Stimulated activated CD4-positive, alpha-beta T cell treated with anti-CD3 and anti-CD28 coated beads, Interleukin-1b, Interleukin-23, amount 100 ng/mL, for 4 hours (primary cell): ENCODE data around the gene RFNG.

Source experiments
- DNase-seq, 2 donors: peaks; one replicate each; pipeline ENCODE4 v3.0.0-alpha.2; 2020; ENCODE audit warnings: low read depth in 2 of 2

Gene RFNG

DNA sequence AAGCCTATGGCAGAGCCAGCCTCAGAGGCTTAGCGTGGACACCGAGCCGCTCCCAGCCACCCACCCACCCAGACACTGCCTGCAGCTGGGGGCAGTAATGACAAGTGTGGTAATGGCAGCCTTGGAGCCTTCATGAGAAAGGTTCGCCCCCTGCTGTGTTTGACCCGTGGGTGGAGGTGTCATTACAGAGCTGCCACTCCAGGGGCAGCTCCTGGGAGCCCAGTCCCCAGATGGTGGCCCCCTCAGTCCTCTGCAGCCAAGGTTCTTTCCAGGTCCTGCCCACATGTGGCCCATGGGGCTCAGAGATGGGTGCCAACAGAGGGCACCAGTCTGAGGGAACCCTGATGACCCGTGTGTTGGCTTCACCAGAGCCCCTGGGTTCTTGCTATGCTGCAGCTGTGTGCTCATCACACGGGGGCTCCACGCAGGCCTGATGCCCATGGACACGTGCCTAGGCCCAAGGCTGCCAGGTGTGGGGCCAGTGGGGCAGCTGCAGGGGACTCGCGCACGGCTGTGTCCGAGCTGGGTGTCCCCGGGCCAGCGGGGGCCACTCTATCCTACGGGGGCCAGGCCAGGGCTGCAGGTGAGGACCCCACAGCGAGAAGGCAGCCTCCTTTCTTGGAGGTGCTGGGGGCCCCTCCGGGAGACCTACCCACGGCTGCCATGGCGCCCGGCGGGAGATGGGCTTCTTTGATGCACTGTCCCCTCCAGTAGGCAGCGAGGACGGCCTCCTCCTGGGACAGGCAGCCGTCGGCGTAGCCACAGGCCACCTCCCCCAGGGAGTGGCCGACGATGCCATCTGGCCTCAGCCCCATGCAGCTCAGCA is 38.3 kb upstream of the RFNG start:
- DNase-seq = no peak

DNA sequence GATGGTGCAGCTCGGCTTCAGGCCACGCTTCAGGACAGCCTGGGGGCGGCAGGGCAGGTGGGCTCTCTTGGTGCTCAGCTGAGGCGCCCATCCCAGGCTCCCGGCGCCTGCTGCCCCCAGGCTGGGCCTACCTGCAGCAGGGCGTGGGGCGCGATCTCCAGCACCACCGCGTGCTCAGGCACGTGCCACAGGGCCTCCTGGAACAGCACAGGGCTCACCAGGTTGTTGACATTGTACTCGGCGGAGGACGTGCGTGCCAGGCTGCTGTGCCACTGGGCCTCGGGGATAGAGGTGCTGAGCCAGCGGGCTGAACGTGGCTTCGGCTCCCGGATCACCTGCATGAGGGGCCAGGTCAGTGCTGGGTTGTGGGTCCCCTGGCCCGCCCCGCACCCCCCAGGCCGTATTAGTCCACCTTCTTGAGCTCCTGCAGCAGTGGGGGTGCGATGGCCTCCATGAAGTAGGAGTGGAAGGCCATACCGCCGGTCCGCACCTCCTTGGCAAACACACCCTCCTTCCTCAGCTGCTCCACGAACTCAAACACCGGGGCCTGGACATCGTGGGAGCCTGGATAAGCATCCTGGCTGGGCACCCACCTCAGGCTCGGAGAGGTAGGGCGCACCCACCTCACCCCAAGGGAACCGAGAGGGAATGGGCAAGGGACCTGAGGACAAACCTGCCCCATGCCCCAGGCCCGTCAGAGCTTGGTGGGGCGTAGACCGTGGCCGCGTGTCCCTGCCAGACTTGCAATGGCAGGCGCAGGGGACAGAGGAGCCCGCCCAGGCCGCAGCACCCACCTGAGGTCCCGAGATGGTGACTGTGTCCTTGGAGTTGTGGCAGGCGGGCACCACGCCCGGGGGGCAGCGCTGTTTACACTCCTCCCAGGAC is 37.5 kb upstream of the RFNG start:
- DNase-seq = no peak

DNA sequence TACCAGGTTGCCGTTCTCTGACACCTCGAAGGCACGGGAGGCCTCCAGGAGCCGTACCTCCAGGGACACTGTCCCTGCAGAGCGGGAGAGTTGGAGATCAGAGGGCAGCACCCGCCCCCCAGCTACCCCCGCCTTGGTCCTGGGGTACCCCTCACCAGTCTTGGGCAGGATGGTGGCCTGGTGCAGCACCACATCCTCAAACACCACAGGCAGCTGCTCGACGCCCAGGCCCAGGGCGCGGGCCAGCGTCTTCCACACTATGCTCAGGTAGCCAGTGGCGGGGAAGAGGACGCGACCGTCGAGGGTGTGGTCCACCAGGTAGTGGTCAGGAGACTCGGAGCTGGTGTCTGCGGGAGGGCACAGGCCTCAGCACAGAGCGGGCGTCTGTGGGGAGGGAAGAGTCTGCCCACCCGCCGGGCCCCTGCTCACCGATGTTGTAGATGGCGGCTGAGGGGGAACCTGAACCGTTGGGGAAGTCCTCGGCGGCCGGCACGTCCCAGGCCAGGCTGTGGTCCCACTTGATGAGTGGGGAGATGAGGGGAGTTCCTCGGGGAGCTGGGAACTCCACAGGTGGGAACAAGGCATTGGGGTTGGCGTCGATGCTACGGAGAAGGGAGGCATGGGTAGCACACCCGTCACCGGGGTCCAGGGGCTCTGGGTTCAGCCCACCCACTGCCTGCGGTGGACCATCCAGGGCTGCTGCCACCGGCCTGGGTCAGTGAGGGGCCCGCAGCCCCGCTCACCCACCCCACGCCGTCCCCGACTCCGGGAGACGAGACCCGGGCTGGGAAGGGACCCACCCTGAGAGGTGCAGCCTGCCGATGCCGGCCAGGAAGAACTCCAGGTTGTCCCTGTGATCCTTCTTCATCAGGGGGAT is 36.6 kb upstream of the RFNG start:
- no peak for DNase-seq

DNA sequence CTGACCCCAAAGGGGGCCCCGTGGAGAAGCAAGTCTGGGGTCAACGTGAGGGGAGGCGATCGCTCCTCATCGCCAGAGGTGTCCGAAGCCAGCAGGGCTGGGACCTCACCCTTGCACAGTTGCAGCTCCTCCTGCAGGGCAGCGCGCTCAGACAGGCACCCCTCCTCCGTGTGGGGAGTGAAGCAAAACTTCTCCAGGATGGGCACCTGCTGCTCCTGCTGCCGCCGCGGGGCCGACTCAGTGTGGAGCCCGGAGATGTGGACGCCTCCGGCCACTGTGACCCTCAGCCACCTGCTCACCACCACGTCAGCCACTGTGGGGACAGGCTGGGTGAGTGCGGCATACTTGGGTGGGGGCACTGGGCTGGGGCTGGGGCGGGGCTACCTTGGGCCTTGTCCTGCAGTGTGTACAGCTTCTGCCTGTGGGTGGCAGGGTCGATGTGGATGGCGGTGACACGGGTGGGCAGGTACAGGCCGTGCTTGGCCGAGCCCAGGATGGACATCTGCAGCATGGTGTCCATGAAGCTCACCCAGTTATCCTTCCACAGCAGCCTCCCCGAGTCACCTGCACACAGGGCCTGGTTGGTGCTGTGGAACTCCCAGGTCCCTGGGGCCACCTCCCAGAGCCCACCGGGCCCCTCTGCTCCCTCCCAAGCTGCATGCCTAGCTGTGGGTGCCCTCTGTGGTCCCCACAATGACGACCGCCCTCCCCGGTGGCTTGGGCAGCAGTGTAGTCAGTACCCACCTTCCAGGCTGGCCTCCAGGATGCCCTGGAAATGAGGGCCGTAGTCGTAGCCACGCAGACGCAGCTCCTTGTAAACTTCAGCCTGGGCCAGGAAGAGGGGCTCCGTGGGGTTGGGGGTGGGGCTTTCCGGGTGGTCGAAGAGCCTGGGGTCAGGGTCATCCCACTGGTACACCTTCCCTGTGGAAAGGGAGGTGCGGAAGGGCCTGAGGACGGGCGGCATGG is 35.6 kb upstream of the RFNG start:
- DNase-seq = no peak

DNA sequence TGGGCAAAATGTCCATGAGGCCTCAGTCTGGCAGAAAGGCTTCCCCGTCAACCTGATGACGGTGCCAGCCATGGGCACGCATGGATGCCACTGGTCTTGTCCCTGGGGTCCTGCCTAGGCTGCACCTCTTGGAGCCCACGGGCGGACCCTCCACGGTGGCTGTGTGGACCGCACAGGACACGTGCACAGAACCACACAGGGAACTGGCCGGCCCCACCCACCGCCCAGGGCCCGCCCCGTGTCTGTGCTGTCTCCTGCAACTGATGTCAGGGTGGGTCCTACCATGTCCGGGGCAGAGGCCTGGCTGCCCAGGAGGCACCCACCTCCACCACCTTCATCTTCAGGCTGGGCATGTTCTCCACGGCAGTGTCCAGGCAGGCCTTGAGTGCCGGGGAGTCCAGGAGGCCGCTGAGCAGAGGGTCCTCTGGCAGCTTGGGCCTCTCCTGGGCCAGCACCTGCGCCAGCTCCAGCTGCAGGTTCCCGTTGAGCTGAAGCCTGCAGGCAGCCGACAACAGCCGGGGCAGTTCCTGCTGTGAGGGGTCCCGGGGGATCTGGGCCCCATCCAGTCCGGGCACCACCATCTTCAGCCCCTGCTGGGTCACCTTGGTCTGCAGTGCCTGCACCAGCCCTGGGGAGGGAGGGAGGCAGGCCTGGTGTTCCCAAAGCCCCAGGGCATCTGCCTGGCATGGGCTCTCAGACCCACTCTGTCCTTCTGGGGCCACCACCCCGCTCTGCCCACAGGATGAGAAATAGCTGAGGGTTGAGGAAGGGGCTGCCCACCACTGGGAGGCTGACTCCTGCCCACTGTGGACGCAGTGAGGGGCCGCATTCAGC is 34.5 kb upstream of the RFNG start:
- no peak for DNase-seq

DNA sequence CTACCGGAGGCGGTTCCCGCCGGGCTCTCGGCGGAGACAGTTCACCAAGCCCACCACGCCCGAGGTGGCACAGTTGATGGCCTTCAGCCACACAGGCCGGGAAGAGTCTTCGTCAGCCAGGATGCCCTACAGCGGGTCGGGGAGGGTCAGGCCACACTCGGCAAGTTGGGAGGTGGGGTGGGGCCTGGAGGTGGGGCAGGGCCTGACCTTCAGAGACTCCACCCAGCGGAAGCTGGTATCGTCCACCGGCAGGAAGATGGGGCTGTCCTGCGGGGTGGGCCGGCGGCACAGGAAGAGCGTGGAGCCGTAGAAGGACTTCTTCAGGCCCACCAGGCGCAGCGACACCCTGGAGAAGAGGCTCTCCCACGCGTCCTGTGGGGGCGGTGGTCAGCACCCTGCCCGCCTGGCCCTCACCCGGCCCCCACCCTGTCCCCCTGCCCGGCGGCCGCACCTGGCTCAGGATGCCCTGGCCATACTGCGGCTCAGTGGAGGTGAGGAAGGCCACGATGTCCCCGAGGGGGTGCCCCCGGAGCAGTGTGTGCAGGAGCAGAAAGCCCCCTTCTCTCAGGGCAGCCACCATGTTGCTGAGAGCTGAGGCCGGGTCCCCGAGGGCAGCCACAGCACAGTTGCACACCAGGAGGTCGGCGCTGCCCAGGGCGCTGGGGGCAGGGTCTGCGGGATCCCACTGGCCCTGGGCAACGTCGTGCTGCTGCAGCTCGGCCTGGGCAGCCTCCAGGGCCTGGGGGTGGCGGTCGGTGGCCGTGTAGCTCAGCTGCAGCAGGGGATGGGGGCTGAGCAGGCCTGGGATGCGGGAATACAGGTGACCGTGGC is 33.6 kb upstream of the RFNG start:
- DNase-seq = no peak

DNA sequence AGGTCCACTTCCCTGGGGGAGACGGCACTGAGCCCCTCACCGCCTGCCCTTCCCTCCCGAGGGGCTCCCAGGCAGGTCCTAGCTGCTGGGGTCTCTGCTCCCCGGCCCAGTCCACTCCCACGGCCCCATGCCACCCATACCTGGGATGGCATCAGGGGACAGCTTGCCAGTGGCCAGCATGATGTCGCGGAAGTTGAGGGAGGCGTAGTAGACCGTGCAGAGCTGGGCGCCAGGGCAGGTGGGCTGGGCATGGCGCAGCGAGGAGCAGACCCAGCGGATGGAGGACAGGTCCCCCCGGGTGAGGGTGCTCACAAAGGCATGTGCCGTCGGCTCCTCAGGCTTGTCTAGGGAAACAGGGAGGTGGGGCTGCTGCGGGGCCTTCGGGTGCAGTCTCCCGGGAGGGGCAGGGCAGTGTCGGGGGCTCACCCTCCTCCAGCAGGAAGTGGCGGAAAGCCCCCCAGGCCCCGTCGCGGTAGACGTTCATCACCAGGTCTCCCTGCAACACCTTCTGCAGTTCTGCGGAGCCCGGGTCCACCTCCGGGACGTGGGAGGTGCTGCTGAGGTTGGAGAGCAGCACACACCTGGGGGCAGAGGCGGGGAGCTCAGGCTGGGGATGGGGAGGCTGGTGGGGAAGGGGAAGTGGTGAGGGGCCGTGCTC is 32.9 kb upstream of the RFNG start:
- no peak for DNase-seq

DNA sequence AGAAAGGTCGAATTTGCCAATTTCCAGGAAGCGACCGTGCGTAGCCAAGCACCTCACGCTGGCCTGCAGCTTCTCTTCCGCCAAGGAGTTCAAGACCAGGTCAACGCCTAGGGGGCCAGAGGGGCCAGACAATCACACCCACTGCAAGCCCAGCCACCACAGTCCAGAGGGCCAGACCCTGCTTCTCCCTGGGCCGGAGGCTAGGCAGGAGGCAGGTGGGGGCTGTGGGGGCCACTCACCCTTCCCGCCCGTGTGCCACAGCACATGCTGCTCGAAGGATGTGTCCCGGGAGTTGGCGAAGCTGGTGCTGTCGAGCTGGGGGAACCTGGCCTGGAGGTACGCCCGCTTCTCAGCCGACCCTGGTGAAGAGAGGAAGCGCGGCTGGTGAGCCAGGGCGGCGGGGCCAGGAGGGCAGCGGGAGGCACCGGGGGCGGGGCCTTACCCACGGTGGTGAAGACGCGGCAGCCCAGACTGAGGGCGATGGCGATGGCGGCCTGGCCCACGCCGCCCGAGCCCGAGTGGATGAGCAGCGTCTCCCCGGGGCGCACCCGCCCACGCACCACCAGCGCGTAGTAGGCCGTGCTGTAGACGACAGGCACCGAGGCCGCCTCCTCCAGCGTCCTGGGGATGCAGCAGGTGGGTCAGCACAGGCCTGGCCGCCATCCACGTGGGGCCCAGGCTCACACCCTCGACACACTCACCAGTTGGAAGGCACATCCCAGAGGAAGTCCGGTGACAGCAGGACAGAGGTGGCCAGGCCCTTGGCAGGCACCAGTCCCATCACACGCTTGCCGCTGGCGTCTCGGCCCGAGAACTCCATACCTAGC is 32.1 kb upstream of the RFNG start:
- DNase-seq = no peak

DNA sequence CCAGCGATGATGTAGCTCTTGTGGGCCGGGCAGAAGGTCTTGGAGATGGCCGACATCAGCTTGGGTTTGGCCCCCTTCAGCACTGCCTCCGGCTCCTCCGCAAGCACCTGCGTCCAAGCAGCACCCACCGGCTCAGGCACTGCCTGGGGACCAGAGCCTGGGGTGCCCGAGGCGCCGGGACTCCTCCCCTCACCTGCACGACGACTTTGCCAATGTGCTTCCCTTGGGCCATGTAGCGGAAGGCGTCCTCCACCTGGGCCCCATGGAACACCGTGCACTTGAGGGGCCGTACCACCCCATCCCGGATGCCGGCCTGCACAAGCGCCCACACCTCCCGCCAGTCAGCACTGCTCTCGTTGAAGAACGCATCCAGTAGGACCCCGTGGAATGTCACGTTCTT is 31.4 kb upstream of the RFNG start:
- DNase-seq = no peak

DNA sequence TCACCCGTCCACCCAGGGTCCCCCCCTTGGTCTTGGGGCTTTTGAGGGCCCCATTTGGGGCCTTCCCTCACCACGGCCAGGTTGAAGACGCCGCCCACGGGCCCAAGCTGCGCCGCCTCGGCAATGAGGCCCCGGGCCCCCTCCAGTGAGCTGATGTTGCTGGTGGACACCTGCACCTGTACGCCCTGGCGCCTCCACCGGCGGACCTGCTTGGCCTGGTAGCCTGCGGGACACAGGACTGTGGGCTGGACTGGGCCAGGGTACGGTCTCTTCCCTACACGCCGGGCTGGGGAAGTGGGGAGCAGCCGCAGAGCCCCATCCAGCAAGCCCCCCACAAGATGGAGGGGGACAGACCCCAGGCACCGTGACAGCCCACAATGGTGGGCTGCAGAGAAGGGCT is 30.8 kb upstream of the RFNG start:
- DNase-seq = no peak

DNA sequence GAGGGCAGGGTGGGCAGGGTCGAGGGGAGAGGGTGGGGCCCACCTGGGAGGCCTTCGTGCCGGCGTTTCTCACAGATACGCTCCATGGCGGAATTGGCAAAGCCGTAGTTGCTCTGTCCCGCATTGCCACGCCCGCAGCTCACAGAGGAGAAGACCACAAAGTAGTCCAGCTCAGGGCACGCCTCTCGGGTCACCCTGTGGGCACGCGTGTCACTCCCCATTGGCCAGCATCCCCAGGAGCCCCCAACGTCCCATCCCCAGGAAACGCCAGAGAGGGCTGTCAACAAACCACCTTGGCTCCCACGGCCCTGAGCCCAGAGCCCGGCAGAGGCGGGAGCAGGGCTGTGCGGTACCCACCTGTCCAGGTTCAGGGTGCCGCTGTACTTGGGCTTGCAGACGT is 30.4 kb upstream of the RFNG start:
- no peak for DNase-seq

DNA sequence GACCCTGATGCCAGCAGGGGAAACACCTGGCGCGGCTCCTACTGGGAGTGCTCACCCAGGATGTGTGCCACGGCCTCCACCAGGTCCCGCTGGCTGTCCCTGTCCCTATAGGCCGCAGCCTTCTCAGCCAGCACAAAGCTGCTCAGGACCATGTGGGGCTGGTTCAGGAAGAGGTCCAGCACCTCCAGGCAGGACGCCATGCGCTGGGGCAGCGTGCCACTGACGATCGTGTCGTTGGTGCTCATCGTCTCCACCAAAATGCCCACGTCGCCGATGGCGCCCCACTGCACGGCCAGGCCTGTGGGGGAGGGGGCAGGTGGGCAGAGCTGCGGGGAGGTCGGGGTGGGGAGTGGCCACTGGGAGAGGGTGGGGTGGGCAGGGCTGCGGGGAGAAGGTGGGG is 29.9 kb upstream of the RFNG start:
- DNase-seq = no peak

DNA sequence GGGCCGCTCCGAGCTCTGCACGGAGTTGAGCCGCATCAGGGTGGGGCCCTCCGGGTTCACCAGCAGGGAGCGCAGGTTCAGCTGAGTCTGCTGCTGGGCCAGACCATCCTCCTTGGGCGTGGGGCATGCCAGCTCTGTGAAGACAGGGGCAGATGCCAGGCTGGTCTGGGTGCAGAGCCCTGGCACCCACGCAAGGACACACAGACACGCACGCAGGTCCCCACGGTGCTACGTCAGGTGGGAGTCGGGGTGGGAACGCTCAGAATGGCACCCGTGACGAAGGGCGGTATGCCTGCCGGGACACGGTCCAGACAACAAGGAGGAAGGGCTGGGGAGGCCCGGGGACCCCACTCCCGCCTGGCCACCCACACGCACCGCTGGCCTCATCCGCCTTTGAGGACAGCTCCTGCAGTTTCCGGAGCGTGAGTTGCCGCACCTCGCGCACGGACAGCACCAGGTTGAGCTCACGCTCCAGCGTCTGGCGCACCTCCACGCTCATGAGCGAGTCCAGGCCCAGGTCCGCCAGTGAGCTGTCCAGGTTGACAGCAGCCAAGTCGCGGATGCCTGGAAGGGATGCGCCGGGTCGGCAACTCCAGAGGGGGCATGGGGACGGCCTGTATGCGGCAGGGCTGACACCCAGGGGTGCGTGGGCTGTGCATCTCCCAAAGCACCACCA is 29.3 kb upstream of the RFNG start:
- no peak for DNase-seq

DNA sequence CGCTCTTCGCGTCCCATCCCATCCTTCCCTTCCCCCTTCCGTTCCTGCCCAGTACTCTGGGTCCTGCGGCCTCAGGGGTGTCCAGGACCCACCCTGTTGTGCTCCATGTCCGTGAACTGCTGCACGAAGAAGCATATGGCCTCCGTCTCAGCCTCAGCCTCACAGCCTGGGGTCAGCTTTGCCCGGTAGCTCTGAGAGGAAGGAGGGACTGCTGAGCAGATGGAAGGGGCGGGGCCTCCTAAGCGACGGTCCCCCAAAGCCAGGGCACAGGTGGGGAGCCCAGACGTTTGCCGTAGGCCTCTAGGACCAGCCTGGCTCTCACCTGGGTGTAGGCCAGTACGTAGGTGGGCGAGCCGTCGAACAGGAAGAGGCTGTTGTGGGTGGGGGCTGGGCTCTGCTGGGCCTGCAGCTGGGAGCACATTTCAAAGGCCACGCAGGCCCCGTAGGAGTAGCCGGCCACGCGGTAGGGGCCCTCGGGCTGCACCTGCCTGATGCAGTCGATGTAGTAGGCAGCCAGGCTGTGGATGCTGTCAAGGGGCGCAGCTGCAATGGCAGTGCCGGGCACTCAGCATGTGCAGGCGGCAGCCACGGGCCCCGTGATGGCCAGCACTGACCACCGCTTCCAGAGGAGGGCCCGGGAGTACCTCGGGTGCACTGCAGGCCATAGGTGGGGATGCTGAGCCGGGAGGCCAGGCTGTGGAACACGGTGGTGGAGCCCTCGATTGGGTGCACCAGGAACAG is 28.6 kb upstream of the RFNG start:
- no peak for DNase-seq

DNA sequence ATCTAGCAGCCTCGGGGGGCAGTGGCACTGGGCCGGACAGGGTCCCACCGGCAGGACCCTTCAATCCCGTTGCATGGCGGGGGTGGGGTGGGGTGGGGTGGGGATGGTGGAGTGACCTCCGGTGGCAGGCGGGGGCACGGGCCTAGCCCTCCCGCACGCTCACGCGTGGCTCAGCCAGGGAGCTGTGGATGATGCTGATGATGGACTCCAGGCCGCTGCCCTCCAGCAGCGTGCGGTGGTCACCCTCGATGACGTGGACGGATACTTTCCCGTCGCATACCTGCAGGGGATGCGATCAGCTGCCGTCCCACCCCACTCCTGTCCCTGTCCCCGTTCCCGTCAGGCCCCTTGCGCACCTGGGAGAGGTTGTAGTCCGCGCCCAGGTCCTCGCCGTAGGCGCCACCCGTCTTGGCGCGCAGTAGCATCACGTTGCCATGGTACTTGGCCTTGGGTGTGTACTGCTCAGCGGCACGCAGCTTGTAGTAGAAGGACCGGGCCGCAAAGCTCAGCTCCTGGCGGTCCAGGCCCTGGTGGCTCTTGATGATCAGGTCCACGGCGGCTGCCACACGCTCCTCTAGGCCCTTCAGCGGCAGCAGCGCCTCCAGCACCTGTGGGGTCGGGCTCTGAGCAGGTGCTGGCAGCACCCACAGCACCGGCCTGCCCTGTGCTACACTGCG is 27.5 kb upstream of the RFNG start:
- no peak for DNase-seq

DNA sequence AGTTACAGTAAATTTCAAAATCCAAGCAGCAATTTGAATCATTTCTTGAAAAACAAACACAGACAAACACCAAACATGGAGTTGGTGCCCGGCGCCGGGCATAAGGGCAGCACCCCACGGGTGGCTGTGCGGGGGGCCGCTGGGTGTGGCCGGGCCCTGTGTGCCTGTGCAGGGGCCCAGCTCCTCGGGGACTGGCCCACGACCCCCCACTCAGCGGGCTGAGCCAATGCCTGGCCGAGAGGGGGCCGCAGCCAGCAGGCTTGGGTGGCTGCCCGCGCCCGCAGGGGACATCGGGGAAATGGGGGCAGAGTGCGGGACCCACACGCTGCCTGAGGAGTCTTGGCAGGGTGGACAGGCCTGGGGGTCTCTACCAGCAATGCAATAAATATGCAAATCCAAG is 26.8 kb upstream of the RFNG start:
- no peak for DNase-seq
